A549 treated with Mapracorat at 1 μM for 4 hours (cell line): ENCODE results near the gene MAN2C1. TPM values are rescaled to one million over a fixed set of nuclear protein-coding genes. Genes with fewer than 3 reads are reported as not detected.

Source experiments
- total RNA-seq: library from RNA; stranded (reverse); fragments of 200-300 nt; extraction: Qiagen RNA extraction; gene quantifications from 5 replicates; pipeline ENCODE4 v1.2.3, GENCODE V29; 2022

Gene MAN2C1
- 65.7 to 99.7 TPM (median 78.1 TPM) in 5 replicates for total RNA-seq

GRCh38 chr15:75367913-75368688, at the start of gene MAN2C1:
Gene MAN2C1 (minus strand): TSS chr15:75368607. CDS start chr15:75368583, 24 bp downstream.

GRCh38 chr15:75346796-75347221, 21.6 kb downstream of the MAN2C1 start, which contains the start of gene NEIL1:
Gene NEIL1 (plus strand): TSS chr15:75347039. CDS start chr15:75348906, 1,867 bp downstream.

GRCh38 chr15:75335705-75336355, 32.6 kb downstream of the MAN2C1 start, which contains the start of gene COMMD4:
Gene COMMD4 (plus strand): TSS chr15:75336063. CDS start chr15:75336090, 27 bp downstream.

Other genes starting within 250 kb of the MAN2C1 start
- 25.9 to 36.4 TPM (median 31.6 TPM) in 5 replicates for gene C15orf39, start 166.7 kb downstream of the MAN2C1 start, total RNA-seq
- gene GOLGA6C, start 110.3 kb downstream of the MAN2C1 start, total RNA-seq: 0.08 TPM in 1 of 5 replicates, not detected in the others
- gene GOLGA6D, start 85.8 kb downstream of the MAN2C1 start, total RNA-seq: 0.07 to 0.14 TPM in 2 of 5 replicates, not detected in the others
- 172 to 190 TPM (median 180 TPM) in 5 replicates for gene COMMD4, start 32.5 kb downstream of the MAN2C1 start, total RNA-seq
- 2.0 to 2.9 TPM (median 2.6 TPM) in 5 replicates for gene NEIL1, start 21.6 kb downstream of the MAN2C1 start, total RNA-seq
- gene SIN3A, start 83.1 kb upstream of the MAN2C1 start, total RNA-seq: 24.8 to 32.2 TPM (median 28.8 TPM) in 5 replicates
- gene PTPN9, start 210.7 kb upstream of the MAN2C1 start, total RNA-seq: 37.1 to 48.0 TPM (median 46.5 TPM) in 5 replicates